OCI-LY7 (cell line): Measurements from ENCODE around the gene ACVRL1. TPM values are rescaled to one million over a fixed set of nuclear protein-coding genes. Genes with fewer than 3 reads are reported as not detected.

Source experiments
- total RNA-seq, 2 experiments: library from RNA; depleted of rRNA in 1 of 2; stranded (reverse); fragments of >200 nt in 1 of 2; shearing (Covaris generic) in 1 of 2; gene quantifications; 2 replicates each; pipeline ENCODE4 v1.2.3, GENCODE V29; 2014 to 2022

Gene ACVRL1
- total RNA-seq, 2 experiments from 2014 or later: not detected

Other genes starting within 250 kb of the ACVRL1 start
- not detected in 2 replicates for gene FIGNL2, start 58.8 kb upstream of the ACVRL1 start, total RNA-seq (2014; rRNA removed; shearing (Covaris generic))
- not detected in 2 replicates for gene FIGNL2, start 58.8 kb upstream of the ACVRL1 start, total RNA-seq (2022)
- gene ANKRD33, start 19.4 kb upstream of the ACVRL1 start, total RNA-seq (2014; rRNA removed; shearing (Covaris generic)): not detected in 2 replicates
- gene ANKRD33, start 19.4 kb upstream of the ACVRL1 start, total RNA-seq (2022): not detected in 2 replicates
- 3.0 and 4.1 TPM in 2 replicates for gene ACVR1B, start 44.2 kb downstream of the ACVRL1 start, total RNA-seq (2014; rRNA removed; shearing (Covaris generic))
- 6.1 and 6.8 TPM in 2 replicates for gene ACVR1B, start 44.2 kb downstream of the ACVRL1 start, total RNA-seq (2022)
- 0.41 and 0.66 TPM in 2 replicates for gene TAMALIN, start 99.4 kb downstream of the ACVRL1 start, total RNA-seq (2014; rRNA removed; shearing (Covaris generic))
- 0.89 and 1.3 TPM in 2 replicates for gene TAMALIN, start 99.4 kb downstream of the ACVRL1 start, total RNA-seq (2022)
- 25.3 and 29.3 TPM in 2 replicates for gene NR4A1, start 143.9 kb downstream of the ACVRL1 start, total RNA-seq (2014; rRNA removed; shearing (Covaris generic))
- 28.1 and 29.0 TPM in 2 replicates for gene NR4A1, start 143.9 kb downstream of the ACVRL1 start, total RNA-seq (2022)
- gene ATG101, start 162.5 kb downstream of the ACVRL1 start, total RNA-seq (2014; rRNA removed; shearing (Covaris generic)): 53.9 and 65.5 TPM in 2 replicates
- 30.7 and 38.0 TPM in 2 replicates for gene ATG101, start 162.5 kb downstream of the ACVRL1 start, total RNA-seq (2022)
- gene SMIM41, start 172.2 kb downstream of the ACVRL1 start, total RNA-seq (2014; rRNA removed; shearing (Covaris generic)): not detected in 2 replicates
- not detected in 2 replicates for gene SMIM41, start 172.2 kb downstream of the ACVRL1 start, total RNA-seq (2022)